Fibroblast of skin of abdomen (primary cell): Measurements from ENCODE around the gene HSD17B1.
"Not testable (repeated sequence)": the region's sequence is repeated elsewhere in the genome, so short reads cannot be mapped to it uniquely, and the experiment has no call there.

Experiments
- DNase-seq: peaks from one replicate; pipeline ENCODE4 v3.0.0-alpha.2; 2013

Gene HSD17B1

DNA sequence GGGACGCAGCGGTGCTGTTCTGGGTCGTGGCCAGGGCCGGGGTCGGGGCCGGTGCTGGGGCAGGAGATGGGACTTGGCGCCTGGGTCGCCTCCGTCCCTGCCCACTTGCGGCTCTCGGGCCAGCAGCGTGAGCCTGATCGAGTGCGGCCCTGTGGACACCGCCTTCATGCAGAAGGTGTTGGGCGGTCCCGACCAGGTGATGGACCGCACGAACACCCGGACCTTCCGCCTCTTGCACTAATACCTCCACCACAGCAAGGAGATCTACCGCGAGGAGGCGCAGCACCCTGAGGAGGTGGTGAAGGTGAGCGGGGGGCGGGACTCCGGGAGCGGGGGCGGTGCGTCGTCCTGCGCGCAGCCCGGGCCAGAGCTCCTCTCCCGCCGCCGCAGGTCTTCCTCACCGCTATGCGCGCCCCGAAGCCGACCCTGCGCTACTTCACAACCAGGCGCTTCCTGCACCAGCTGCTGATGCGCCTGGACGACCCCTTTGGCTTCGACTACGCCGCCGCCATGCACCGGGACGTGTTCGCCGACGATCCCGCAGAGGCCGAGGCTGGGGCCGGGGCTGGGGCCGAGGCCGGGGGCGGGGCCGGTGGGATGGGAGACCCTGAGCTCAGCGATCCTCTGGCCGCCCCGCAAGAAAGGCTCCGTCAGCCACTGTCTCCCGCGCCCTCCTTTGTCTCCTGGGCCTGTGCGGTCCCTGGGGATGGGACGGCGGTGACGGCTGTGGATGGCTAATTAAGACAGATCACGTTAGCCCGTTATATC is 4.5 kb upstream of the HSD17B1 start:
- peak; percentile 31 for DNase-seq

- no peak for DNase-seq
These were observed 3.5 kb upstream of the HSD17B1 start for GRCh38 chr17:42548993-42549755.

DNA sequence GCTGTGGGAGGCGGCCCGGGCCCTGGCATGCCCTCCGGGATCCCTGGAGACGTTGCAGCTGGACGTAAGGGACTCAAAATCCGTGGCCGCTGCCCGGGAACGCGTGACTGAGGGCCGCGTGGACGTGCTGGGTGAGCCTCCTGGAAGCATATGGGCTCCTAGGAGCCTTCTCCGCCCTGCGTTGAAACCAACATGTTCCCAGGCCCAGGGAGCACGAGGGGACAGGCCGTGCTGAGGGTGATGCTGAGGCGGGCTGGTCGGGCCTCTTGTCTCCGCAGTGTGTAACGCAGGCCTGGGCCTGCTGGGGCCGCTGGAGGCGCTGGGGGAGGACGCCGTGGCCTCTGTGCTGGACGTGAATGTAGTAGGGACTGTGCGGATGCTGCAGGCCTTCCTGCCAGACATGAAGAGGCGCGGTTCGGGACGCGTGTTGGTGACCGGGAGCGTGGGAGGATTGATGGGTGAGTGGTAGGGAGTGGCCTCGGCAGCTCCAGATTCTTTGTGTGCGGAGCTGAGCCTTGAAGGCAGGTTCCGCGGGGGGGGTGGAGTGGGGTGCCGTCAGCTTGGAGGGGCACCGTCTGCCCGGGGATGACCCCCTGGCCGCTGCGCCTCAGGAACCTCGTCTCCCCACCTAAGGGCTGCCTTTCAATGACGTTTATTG is 567 bp downstream of the HSD17B1 start:
- DNase-seq: no peak

- no peak for DNase-seq
These were observed 1.1 kb downstream of the HSD17B1 start for GRCh38 chr17:42553866-42554249.

DNA sequence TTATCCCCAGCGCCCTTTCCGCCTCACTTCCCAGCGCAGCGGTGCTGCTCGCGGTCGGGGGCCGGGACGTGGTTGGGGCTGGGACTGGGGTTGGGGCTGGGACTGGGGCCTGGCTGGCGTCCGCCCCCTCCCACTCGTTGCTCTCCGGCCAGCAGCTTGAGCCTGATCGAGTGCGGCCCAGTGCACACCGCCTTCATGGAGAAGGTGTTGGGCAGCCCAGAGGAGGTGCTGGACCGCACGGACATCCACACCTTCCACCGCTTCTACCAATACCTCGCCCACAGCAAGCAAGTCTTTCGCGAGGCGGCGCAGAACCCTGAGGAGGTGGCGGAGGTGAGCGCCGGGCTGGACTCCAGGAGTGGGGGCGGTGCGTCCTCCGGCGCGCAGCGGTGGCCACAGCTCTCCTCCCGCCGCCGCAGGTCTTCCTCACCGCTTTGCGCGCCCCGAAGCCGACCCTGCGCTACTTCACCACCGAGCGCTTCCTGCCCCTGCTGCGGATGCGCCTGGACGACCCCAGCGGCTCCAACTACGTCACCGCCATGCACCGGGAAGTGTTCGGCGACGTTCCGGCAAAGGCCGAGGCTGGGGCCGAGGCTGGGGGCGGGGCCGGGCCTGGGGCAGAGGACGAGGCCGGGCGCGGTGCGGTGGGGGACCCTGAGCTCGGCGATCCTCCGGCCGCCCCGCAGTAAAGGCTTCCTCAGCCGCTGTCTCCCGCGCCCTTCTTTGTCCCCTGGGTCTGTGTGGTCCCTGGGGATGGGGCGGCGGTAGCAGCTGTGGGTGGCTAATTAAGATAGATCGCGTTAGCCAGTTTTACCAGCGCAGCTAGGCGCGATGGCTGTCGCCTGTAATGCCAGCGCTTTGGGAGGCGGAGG is 1.8 kb downstream of the HSD17B1 start:
- DNase-seq: peak; percentile 82

- no peak for DNase-seq
These were observed 2.4 kb downstream of the HSD17B1 start for GRCh38 chr17:42555122-42555622.

DNA sequence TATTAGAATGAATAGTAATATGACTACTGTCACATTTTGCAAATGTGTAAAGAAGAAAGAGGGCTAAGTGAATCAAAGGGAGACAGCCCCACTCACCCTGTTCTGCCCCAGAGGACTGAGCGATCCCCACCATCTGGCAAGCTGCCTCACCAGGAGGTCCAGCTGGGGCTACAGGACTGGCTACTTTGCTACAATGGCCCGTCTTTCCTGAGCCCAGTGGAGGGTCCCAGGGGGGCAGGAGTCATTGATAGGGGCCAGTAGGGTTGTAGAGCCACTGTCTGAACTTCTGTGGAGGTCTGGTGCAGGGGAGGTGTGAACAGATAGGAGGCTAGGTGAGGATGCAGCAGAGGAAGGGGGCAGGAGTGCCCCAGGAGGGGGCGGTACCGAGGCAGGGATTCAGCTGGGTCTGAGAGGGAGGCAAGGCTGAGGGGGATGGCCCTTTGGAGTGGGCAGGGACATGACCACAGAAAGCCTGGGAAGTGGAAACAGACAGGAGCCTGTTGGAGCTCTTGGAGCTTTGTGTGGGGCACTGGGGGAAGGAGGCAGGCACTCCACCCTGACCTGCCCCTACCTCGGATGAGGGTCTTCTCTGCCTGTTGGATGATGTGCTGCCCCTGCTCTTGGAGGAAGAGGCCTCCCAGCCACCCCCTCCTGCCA is 3.4 kb downstream of the HSD17B1 start:
- not testable (repeated sequence) for DNase-seq

GRCh38 chr17:42559075-42559474 is 6.4 kb downstream of the HSD17B1 start:
- no peak for DNase-seq

- DNase-seq: no peak
These were observed 7.5 kb downstream of the HSD17B1 start for GRCh38 chr17:42560246-42560645.

DNA sequence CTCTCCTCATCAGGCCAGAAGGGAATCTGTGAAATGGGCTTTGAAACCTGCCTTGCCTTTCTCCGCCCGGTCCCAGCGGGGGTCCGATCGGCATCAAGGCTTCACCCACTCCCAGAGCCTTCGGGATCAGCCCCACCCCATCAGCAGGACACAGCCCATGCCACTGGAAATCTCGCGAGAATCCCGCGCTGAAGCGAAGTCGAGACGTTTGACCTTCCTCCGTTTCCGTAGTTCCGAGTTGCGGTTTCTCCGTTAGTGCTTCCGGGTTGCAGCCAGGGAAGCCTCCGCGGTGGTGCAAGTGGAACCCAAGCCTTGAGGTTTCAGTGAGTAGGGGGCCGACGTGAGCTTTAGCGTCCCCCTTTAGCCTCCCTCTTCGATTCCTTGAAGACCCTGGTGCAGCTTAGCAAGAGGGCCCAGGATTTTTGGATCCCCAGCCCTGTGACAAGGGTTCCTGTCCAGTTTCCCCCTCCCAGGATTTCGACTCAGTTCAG is 9.2 kb downstream of the HSD17B1 start, which contains the start of gene COASY:
TSS of gene COASY (plus strand) at position 252 of the 491 bp plus-strand sequence. CDS start 475 bp downstream, outside the sequence.
- DNase-seq: peak; percentile 98

- DNase-seq: no peak
These were observed 9.8 kb downstream of the HSD17B1 start for GRCh38 chr17:42562388-42563142.

DNA sequence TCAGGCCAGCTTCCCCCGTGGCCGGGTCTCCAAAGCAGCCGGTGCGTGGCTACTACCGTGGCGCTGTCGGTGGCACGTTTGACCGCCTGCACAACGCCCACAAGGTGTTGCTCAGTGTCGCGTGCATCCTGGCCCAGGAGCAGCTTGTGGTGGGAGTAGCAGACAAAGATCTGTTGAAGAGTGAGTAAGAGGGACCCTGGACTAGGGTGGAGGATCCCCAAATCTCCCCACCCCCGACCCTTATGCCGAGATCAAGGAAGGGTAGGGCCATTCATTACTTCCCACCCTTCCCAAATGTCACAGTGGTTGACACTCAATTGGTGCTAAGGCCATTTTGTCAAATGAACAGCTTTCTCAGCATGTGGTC is 10.4 kb downstream of the HSD17B1 start:
- DNase-seq: no peak

- no peak for DNase-seq
These were observed 10.8 kb downstream of the HSD17B1 start for GRCh38 chr17:42563543-42563942.

DNA sequence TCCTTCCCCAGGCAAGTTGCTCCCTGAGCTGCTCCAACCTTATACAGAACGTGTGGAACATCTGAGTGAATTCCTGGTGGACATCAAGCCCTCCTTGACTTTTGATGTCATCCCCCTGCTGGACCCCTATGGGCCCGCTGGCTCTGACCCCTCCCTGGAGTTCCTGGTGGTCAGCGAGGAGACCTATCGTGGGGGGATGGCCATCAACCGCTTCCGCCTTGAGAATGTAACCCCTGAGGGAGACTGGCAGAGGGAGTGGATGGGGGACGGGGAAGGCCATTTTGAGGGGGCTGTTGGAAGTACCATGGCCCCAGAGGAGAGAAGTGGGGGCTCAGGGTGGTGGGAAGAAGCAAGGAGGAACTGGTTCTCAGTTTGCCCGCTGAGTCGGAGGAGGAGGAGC is 11.2 kb downstream of the HSD17B1 start:
- no peak for DNase-seq

DNA sequence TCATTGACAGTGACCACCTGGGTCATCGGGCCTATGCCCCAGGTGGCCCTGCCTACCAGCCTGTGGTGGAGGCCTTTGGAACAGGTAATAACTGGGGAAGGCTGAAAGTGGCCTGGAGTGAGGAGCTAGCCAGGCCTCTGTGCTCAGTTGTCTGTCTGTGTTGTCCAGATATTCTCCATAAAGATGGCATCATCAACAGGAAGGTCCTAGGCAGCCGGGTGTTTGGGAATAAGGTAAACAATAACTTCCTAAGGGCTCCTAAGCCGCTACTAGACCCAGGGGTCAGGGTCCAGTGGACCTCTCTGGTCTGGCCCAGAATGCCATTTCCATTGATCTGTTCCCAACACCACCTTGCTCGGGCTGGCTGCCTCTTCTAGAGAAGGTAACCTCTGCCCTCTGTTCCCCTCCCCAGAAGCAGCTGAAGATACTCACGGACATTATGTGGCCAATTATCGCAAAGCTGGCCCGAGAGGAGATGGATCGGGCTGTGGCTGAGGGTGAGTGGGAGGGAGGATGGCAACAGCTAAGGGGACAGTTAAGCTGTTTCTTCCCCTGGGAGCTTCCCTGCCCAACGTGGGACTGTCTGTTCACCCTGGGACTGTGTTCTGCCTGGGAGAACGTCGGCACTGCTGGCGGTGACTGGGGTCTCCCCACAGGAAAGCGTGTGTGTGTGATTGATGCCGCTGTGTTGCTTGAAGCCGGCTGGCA is 12.2 kb downstream of the HSD17B1 start:
- DNase-seq: no peak

DNA sequence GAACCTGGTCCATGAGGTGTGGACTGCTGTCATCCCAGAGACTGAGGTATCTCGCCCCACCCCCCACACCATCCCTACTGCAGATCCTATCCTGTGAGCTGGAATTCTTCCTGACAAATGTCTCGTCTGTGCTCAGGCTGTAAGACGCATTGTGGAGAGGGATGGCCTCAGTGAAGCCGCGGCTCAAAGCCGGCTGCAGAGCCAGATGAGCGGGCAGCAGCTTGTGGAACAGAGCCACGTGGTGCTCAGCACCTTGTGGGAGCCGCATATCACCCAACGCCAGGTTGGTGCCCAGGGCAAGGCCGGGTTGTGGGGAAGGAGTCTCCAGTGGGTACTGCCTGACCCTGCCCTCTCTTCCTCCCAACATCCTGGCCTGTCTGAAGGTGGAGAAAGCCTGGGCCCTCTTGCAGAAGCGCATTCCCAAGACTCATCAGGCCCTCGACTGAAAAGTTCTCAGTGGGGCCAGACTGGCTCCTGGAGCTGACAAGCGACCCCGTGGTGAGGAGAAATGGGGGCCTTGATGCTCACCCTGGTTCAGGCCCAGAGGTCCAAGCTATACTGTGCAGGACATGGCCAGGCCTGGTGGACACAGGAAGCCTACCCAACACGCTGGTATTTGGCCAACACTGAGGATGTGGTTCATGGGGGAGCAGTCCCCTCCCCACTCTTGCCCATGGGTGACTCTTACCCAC is 12.9 kb downstream of the HSD17B1 start:
- no peak for DNase-seq

- DNase-seq: no peak
These were observed 13.6 kb downstream of the HSD17B1 start for GRCh38 chr17:42566215-42566882.

DNA sequence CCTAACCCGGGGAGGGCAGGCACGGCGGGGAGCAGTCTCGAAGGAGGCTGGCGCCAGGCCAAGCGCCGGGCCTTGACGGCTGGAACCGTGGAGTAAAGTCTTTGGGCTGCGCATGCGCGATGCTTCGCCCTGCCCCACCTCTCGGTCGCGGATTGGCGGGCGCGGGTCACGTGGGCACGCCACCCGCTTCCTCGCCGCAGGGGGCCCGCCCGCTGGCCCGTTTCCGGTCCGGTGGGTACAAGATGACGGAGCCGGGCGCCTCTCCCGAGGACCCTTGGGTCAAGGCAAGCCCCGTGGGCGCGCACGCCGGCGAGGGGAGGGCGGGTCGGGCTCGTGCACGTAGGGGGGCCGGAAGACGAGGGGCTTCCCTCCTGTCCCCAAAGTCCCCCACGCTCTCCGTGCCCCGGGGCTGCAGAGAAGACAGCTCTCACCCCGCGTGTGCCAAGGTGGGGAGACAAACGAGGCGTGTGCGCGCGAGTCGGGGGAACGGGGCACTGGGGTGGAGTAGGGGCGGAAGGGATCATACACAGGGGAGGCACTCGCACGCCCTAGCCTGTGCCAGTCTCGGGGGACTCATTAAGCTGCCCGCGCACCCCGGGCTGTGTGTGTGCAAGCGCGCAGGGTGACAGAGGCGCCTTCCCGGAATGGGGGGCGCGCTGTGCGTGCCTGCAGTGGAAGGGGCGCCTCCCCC is 14.3 kb downstream of the HSD17B1 start, which contains the start of gene MLX:
TSS of gene MLX (plus strand) at position 218 of the 691 bp plus-strand sequence. CDS start at position 243, 25 bp downstream.
- DNase-seq: peak; percentile 90
